ENCODE results near the gene PCDHGA9. TPM values are rescaled to one million over a fixed set of nuclear protein-coding genes. Genes with fewer than 3 reads are reported as not detected.
A peak's percentile ranks its signal among the peaks of the same experiment; 100 is the strongest.

PCDHGA9 gene
- polyA plus RNA-seq, 1 donor from 2014 or later, result 0.11 TPM

GRCh38 chr5:141388661-141389060, 13.9 kb upstream of the PCDHGA9 start:
- H3K4me3 ChIP-seq (ENCODE audit: low read length), result peak overlapping the region; percentile 53

More at GRCh38 chr5:141388661-141389060, 13.9 kb upstream of the PCDHGA9 start:
- Histone ChIP-seq H3F3A (ENCODE audit: insufficient read depth, low read length, poor library complexity, severe bottlenecking) (no peaks in the 10 kb centered on the region), H4K20me1 (ENCODE audit: insufficient read depth) (no peaks in the 10 kb centered on the region), H3K36me3 (ENCODE audit: insufficient read depth, low read length) (no peaks in the 10 kb centered on the region), H3K79me2 (replicated peaks; ENCODE audit: insufficient read depth, low read length) (no peaks in the 10 kb centered on the region), H3K9me2 (ENCODE audit: insufficient read depth, low read length) (no peaks in the 10 kb centered on the region), H3K9me3 (ENCODE audit: low read length) (peaks cover 37% of the 10 kb centered on the region), H3K27me3 (ENCODE audit: insufficient read depth, low read depth, low read length) (no peaks in the 10 kb centered on the region), H3K27ac (ENCODE audit: low read length) (no peak overlapping the region), H3K4me2 (ENCODE audit: low read length) (no peak overlapping the region), H2AFZ (ENCODE audit: low read depth, low read length) (no peak overlapping the region), H3K9ac (ENCODE audit: low read length) (no peak overlapping the region)
- no peak for TF ChIP-seq POLR2AphosphoS5 (IDR thresholded peaks at IDR 0.05)
- no peak for TF ChIP-seq EP300 (conservative IDR thresholded peaks at IDR 0.05; ENCODE audit: poor library complexity, severe bottlenecking)
- TF ChIP-seq EZH2 (IDR thresholded peaks at IDR 0.05; ENCODE audit: borderline replicate concordance, insufficient read depth, low read length, poor library complexity, severe bottlenecking), result no peak
- TF ChIP-seq SMC3 (conservative IDR thresholded peaks at IDR 0.05; ENCODE audit: poor library complexity), result no peak
- TF ChIP-seq RAD21 (conservative IDR thresholded peaks at IDR 0.05), result no peak
- TF ChIP-seq MXI1 (conservative IDR thresholded peaks at IDR 0.05; ENCODE audit: poor library complexity, severe bottlenecking), result no peak
- no peak for TF ChIP-seq REST (IDR thresholded peaks at IDR 0.05; ENCODE audit: borderline replicate concordance)
- no peak for TF ChIP-seq CTCF (IDR thresholded peaks at IDR 0.05; ENCODE audit: poor library complexity, severe bottlenecking)
- TF ChIP-seq TAF1 (IDR thresholded peaks at IDR 0.05; ENCODE audit: low read depth), result no peak
